Activated CD8-positive, alpha-beta memory T cell treated with anti-CD3 and anti-CD28 coated beads for 1 hour (primary cell): ENCODE results near the gene UBE2Z.
"Not testable (repeated sequence)": the region's sequence is repeated elsewhere in the genome, so short reads cannot be mapped to it uniquely, and the experiment has no call there.

Experiments used
- DNase-seq, 2 donors: peaks; one replicate each; pipeline ENCODE4 v3.0.0-alpha.2; 2020; ENCODE audit warnings: low read depth in 1 of 2; ENCODE audit errors: extremely low read depth in 1 of 2

UBE2Z gene

GRCh38 chr17:48903401-48903800, 4.8 kb upstream of the UBE2Z start:
- DNase-seq = no peak

GRCh38 chr17:48904428-48904827, 3.8 kb upstream of the UBE2Z start:
- no peak for DNase-seq

- DNase-seq = no peak
These were observed 2.2 kb upstream of the UBE2Z start for GRCh38 chr17:48905987-48906515.

GRCh38 chr17:48907713-48908046, 527 bp upstream of the UBE2Z start:
- no peak for DNase-seq

DNA sequence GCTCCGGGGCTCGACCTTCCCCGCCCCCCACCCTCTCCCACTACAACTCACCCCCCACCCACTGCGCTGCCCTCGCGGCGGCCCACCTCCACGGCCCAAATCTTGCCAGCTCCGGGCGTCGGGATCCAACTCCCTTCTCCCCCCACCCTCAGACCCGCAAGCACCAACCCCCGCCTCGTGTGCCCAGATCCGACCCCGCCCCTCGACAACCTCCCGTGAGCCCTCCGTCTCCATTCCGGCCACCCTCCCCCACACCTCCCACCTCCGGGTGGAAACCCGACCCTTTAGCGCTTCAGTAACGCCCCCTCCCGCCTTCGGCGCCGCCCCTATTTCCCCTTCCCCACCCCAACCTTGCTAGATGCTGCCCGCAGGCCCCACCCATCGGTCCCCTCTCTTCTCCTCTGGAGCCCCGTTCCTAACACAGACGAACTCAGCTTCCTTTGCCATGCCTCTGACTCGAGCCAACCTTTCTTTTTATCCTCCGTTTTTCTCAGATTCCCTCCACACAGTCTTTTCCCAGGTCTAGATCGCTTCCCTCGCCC, 717 bp downstream of the UBE2Z start:
- peak; percentile 74 for DNase-seq

DNA sequence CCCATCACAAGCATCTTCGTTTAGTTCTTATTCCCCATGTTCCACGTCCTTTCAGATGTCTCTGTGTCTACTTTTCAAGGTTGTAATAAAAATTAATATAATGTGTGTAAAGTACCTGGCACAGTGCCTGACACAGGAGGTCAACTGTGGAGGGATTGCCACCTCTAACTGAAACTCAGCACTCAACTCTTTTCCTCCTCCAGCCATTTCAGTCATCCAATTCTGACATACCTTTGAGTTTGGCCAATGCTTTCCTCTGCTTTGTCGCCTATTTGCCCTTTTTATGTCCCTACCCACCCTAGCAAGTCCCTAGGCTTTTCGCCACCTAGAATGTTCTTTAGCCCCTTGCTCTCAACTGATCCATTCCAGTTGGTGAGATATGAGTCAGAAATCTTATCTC, 1.6 kb downstream of the UBE2Z start:
- DNase-seq = no peak

DNA sequence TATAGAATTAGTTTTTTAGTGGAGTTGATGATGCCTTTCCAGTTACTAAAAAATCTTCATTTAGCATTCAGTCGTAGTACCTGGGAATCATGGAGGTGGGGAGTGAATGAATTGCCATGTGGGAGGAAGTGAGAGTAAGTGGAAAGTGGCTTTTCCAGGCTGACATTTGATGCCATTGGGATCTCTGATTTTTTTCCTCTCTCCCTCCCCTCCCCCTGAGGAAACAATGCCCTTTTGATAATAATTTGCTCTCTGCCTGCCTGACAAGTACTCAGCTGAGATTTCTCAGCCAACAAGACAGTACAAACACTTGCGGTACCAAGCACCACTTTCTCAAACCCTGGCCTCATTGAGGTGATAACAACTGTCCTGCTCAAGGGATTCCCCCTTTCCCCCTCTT, 2.2 kb downstream of the UBE2Z start:
- DNase-seq = no peak

- DNase-seq = no peak
These were observed 4.3 kb downstream of the UBE2Z start for GRCh38 chr17:48912476-48912875.

GRCh38 chr17:48915459-48916282, 7.5 kb downstream of the UBE2Z start:
- DNase-seq = no peak

- no peak for DNase-seq
These were observed 17.2 kb downstream of the UBE2Z start for GRCh38 chr17:48925251-48925990.

GRCh38 chr17:48925991-48926342, 17.8 kb downstream of the UBE2Z start:
- DNase-seq = no peak

DNA sequence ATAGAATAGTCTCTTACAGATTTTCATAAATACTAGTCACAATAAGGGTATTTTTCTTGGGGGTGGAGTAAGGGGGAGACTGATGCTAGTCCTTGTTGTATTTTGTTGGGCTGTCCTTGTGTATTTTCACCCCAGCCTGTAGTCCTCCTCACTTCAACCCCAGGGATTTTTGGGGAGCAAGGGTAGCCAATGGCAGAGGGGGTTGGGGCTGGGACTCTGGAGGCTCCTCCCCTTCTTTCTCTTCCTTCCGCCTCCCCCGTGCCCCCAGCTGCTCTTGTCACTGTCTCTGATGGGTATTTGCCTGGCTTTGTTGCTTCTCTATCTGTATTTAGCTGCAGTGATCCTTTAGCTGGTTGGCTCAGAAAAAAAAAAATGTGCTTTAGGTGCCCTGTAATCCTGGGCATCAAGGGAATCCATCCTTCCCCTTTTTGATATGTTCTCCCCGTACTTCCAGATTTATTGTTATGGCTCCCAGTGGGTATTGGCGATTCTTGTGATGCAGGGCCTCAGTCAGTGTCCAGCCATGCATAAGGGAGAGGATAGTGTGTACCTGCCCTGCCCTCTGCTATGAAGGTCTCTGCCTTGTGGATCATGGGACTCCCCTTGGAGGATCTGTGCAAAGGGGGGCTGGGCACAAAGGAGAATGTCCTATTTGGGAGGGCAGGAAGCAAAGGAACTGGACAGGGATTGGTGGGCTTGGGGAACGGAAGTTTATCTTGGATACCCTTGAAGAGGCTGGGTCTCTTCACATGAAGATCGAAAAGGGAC, 20.0 kb downstream of the UBE2Z start:
- DNase-seq = no peak

DNA sequence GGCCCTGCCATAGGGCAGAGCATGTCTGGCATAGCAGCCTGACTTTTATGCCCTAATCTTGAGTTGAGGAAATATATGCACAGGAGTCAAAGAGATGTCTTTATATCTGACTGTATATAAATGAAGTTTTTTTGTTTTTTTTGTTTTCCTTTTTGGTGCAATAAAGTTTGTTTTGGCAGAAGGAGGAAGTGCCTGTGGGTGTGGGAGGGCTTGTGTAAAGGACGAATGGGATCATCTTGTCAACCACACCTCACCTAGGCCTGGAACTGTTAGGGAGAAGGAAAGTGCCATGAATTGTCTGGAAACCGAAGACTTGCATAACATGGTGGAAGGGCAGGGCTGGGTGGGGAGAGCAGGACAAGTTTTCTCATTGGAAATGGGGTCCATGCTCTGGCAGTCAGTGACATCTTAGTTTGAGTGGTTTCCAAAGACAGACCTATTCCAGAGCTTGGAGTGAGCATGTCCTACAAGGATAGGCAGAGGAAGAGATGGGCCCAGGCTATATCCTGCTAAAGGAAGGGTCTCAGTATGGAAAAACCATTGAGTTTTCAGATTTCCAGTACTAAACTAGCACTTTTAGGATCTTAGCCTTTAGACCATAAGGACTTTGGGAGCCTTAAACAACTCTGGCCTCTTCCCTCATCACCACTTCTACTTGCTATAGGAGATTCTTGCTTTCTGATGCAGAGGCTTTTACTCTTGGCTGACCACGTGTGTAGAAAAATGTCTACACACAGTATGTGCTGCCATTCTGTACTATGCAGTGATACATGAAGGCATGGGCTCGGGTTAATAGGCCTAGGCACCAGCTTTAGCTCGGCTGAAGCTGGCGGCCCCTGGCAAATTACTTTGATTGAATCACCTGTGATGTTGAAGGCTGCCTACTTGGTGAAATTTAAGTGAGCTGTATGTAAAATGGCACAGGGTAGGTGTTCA, 20.9 kb downstream of the UBE2Z start:
- DNase-seq = no peak

DNA sequence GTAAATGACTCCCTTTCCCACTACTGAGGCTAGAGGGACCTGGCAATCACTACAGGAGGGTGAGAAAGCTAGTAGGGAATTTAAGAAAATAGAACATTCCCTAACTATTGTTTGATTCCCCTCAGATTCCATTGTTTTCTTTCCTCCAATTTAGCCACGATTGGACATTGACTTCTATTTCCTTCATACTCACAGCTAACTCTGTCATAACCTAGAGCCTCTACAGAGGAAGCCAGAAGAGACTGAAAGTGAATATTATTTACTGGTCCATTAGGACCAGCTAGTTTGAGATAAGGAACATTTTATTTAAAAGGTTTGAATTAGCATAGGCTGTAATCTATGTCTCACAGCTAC, 21.6 kb downstream of the UBE2Z start:
- no peak for DNase-seq

GRCh38 chr17:48930435-48930873, 22.2 kb downstream of the UBE2Z start:
- no peak for DNase-seq

- no peak for DNase-seq
These were observed 24.8 kb downstream of the UBE2Z start for GRCh38 chr17:48933035-48933434.

DNA sequence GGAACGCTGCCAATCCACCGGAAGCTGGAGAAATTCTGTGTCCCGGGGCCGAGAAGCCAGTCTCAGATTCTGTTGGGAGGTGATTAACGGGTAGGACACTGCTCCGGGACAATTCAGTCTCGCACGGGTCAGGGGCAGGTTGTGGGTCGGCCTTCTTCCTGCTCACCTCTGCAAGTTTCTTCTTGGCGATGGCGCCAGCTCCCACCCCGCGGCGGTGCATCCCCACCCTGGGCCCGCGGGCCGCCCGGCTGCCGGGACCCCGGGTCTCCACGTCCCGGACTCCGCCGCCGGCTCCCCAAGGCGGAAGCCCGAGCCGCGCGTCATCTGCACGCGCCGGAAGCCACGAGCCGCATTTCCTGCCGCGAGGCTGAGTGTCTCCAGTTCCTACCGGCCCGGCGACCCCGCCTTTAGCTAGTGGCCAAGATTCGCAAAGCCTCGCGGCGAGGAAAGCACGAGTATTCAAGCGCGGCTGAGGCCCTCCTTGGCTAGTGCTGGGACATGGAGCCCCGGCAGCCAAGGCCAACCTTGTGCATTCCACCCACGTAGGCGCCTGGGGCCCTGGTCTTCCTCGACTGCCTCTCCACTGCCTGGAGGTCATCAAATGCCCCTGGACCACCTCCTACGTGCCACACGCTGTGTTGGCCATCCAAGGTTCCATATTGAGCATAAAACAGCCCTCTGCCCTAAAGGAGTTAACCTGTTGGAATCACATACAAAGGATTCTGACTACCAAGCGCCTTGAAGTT, 36.5 kb downstream of the UBE2Z start, which contains the start of gene SNF8:
SNF8 (minus strand) TSS at position 328 of the 746 bp plus-strand sequence; CDS start at position 220, 108 bp downstream.
- peak; percentile 66 to 91 for DNase-seq

DNA sequence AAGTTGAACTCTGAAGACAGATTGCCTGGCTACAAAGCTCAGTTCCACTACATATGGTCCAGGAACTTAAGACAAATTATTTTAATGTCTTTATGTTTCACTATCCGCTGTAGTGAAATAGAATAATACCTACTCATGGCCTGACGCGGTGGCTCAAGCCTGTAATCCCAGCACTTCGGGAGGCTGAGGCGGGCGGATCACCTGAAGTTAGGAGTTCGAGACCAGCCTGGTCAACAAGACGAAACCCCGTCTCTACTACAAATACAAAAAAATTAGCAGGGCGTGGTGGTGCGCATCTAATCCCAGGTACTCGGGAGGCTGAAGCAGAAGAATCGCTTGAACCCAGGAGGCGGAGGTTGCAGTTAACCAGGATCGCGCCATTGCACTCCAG, 37.0 kb downstream of the UBE2Z start:
- not testable (repeated sequence) for DNase-seq

DNA sequence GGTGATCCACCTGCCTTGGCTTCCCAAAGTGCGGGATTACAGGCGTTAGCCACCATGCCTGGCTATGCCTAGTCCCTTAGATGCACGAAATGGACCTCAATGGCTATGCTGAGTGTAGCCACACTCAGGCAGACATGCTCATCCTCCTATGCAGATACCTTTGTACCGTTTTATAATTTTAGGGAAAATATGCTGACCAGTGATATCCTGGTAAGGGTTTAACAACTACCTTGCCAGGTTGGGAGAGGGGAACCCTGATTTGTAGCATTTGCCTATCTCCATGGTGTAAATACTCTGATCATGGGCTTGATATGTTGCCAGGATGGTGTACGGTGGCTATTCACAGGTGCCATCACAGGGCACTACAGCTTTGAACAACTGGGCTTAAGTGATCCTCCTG, 43.4 kb downstream of the UBE2Z start:
- no peak for DNase-seq
